SU-DHL-6 (cell line): ENCODE measurements around the gene CHMP6.

Experiments used
- H2AFZ ChIP-seq: fragments of 200-600 bp; sonication (generic); 2 replicates; pipeline ENCODE4 v1.6.1; 2014; ENCODE audit warnings: low read depth, mild to moderate bottlenecking, moderate library complexity, mixed read lengths, antibody characterized with exemption, low read length; ENCODE audit not compliant: severe bottlenecking
- H3F3A ChIP-seq: fragments of 200-600 bp; shearing (Covaris generic); 2 replicates; pipeline ENCODE4 v1.6.0; 2016; ENCODE audit warnings: antibody characterized with exemption, mild to moderate bottlenecking; ENCODE audit not compliant: insufficient read depth
- H3K27ac ChIP-seq: fragments of 200-600 bp; sonication (generic); 2 replicates; pipeline ENCODE4 v1.5.1; 2016; ENCODE audit warnings: low read depth, mild to moderate bottlenecking, low read length, moderate library complexity, mixed read lengths
- H3K27me3 ChIP-seq: fragments of 200-600 bp; sonication (generic), shearing (Covaris generic); 2 replicates; pipeline ENCODE4 v1.6.0; 2014; ENCODE audit warnings: mild to moderate bottlenecking, low read length
- H3K36me3 ChIP-seq: fragments of 200-600 bp; sonication (generic); 2 replicates; pipeline ENCODE4 v1.6.1; 2014; ENCODE audit warnings: mild to moderate bottlenecking, low read length, mixed read lengths
- H3K4me2 ChIP-seq: fragments of 300-600, 200-600 bp; shearing (Covaris generic), sonication (generic); 2 replicates; pipeline ENCODE4 v1.6.0; 2014; ENCODE audit warnings: low read length, low read depth, mild to moderate bottlenecking; ENCODE audit not compliant: poor library complexity, severe bottlenecking
- H3K4me3 ChIP-seq: fragments of 200-600 bp; sonication (generic); 2 replicates; pipeline ENCODE4 v1.5.1; 2014; ENCODE audit warnings: antibody characterized with exemption, low read length, mild to moderate bottlenecking, mixed read lengths; ENCODE audit not compliant: insufficient read depth, poor library complexity, severe bottlenecking
- H3K79me2 ChIP-seq: fragments of 200-600 bp; sonication (generic); 2 replicates; pipeline ENCODE4 v1.6.1; 2014; ENCODE audit warnings: mild to moderate bottlenecking, low read length, moderate library complexity; ENCODE audit not compliant: insufficient read depth
- H3K9ac ChIP-seq: fragments of 200-600 bp; sonication (generic); 2 replicates; pipeline ENCODE4 v1.7.0; 2014; ENCODE audit warnings: mild to moderate bottlenecking, low read length
- H3K9me2 ChIP-seq: fragments of 200-600 bp; sonication (generic); replicated peaks from 2 replicates; pipeline ENCODE4 v1.6.1; 2014; ENCODE audit warnings: low read length; ENCODE audit not compliant: insufficient read depth
- H3K9me3 ChIP-seq: fragments of 200-600 bp; sonication (generic); 2 replicates; pipeline ENCODE4 v1.6.1; 2014; ENCODE audit warnings: low read length, mixed read lengths; ENCODE audit not compliant: insufficient read depth
- H4K20me1 ChIP-seq: fragments of 200-600 bp; sonication (generic); 2 replicates; pipeline ENCODE4 v1.6.1; 2014; ENCODE audit warnings: low read depth, mild to moderate bottlenecking, antibody characterized with exemption, low read length, moderate library complexity, mixed read lengths
- EZH2phosphoT487 ChIP-seq: fragments of 200-600 bp; sonication (generic), shearing (Covaris generic); conservative IDR thresholded peaks from 2 replicates; pipeline ENCODE4 v1.6.1; 2018; ENCODE audit warnings: mild to moderate bottlenecking, antibody characterized with exemption, low read length, moderate library complexity, mixed read lengths
- TF ChIP-seq, protein P1 (sequence below): fragments of 200-600 bp; sonication (generic); IDR thresholded peaks from one replicate; pipeline ENCODE4 v1.5.1; 2017; ENCODE audit warnings: antibody characterized with exemption, mild to moderate bottlenecking, low read length, moderate library complexity; ENCODE audit not compliant: insufficient read depth, poor library complexity, severe bottlenecking

CHMP6 gene

DNA sequence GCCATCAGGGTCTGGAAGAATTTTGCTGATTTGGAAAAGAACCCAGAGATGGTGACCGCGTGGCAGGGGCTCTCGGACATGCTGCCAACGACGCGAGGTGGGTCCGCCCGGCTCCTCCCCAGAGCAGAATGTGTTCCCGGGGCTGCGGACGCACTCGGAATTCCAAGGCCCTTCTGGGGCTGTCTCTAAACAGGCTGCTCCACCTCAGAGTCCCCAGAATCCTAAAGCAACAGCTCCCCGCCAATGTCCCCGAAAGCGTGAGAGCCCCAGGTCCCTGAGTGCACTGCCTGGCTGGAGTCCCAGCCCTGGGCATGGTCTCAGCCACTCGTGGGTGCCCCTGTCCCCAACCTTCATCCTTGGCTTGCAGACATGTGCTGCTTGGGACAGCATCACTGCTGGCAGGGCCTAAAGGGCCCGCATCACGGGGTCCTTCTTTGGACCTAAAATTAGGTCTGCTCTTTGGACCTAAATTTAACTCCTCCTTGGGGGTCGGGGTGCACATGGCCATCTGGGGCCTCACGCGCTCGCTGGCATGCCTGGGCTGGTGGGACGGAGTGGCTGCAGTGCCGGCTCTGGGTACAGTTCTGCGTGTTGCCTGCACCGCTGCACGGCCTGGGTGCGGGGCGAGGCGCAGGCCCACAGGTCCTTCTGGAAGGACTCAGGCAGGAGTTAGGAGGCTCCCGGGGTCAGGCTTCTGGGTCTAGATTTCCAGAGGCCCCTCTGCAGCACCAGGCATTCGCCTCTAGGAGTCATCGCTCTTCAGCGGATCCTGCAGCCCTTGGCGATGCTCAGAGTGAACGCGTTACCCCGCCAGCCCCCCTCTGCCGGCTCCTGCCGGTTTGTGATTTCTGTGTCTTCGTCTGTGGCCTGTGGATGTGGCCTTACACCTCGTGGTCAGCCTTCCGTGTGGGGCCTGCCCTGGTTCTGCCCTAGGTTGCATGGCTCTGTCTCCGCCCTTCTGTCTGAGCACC is 41.9 kb upstream of the CHMP6 start:
- H3K9ac ChIP-seq: no peak overlapping the region
- H2AFZ ChIP-seq: no peak overlapping the region
- no peak overlapping the region for H3K4me2 ChIP-seq
- no peaks in the 10 kb centered on the region for H3K79me2 ChIP-seq
- H4K20me1 ChIP-seq: no peaks in the 10 kb centered on the region
- no peaks in the 10 kb centered on the region for H3K9me3 ChIP-seq
- no peak overlapping the region for H3K27ac ChIP-seq
- TF ChIP-seq, protein P1, sequence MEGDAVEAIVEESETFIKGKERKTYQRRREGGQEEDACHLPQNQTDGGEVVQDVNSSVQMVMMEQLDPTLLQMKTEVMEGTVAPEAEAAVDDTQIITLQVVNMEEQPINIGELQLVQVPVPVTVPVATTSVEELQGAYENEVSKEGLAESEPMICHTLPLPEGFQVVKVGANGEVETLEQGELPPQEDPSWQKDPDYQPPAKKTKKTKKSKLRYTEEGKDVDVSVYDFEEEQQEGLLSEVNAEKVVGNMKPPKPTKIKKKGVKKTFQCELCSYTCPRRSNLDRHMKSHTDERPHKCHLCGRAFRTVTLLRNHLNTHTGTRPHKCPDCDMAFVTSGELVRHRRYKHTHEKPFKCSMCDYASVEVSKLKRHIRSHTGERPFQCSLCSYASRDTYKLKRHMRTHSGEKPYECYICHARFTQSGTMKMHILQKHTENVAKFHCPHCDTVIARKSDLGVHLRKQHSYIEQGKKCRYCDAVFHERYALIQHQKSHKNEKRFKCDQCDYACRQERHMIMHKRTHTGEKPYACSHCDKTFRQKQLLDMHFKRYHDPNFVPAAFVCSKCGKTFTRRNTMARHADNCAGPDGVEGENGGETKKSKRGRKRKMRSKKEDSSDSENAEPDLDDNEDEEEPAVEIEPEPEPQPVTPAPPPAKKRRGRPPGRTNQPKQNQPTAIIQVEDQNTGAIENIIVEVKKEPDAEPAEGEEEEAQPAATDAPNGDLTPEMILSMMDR: no peak
- no peak for TF ChIP-seq EZH2phosphoT487
- H3K4me3 ChIP-seq: no peak overlapping the region
- H3F3A ChIP-seq: no peaks in the 10 kb centered on the region
- no peaks in the 10 kb centered on the region for H3K36me3 ChIP-seq
- no peaks in the 10 kb centered on the region for H3K9me2 ChIP-seq
- H3K27me3 ChIP-seq: no peaks in the 10 kb centered on the region

GRCh38 chr17:80950466-80951120 is 41.0 kb upstream of the CHMP6 start:
- TF ChIP-seq EZH2phosphoT487: no peak
- TF ChIP-seq, protein P1: no peak
- H3K79me2 ChIP-seq: no peaks in the 10 kb centered on the region
- no peak overlapping the region for H2AFZ ChIP-seq
- H3K36me3 ChIP-seq: no peaks in the 10 kb centered on the region
- no peak overlapping the region for H3K4me3 ChIP-seq
- H3F3A ChIP-seq: no peaks in the 10 kb centered on the region
- H3K9me3 ChIP-seq: no peaks in the 10 kb centered on the region
- H3K27ac ChIP-seq: no peak overlapping the region
- H3K27me3 ChIP-seq: no peaks in the 10 kb centered on the region
- H3K9me2 ChIP-seq: no peaks in the 10 kb centered on the region
- H4K20me1 ChIP-seq: no peaks in the 10 kb centered on the region
- H3K9ac ChIP-seq: no peak overlapping the region
- no peak overlapping the region for H3K4me2 ChIP-seq

GRCh38 chr17:80951121-80952090 is 40.2 kb upstream of the CHMP6 start:
- H3K79me2 ChIP-seq: no peaks in the 10 kb centered on the region
- H3K36me3 ChIP-seq: no peaks in the 10 kb centered on the region
- H3K27ac ChIP-seq: no peak overlapping the region
- no peak overlapping the region for H2AFZ ChIP-seq
- H3K9ac ChIP-seq: no peak overlapping the region
- H3F3A ChIP-seq: no peaks in the 10 kb centered on the region
- no peak overlapping the region for H3K4me3 ChIP-seq
- no peaks in the 10 kb centered on the region for H3K27me3 ChIP-seq
- TF ChIP-seq, protein P1: no peak
- TF ChIP-seq EZH2phosphoT487: no peak
- no peaks in the 10 kb centered on the region for H3K9me3 ChIP-seq
- H4K20me1 ChIP-seq: no peaks in the 10 kb centered on the region
- no peaks in the 10 kb centered on the region for H3K9me2 ChIP-seq
- no peak overlapping the region for H3K4me2 ChIP-seq
